ENCODE results near the gene RAP1GAP2.
"Not testable (repeated sequence)": the region's sequence is repeated elsewhere in the genome, so short reads cannot be mapped to it uniquely, and the experiment has no call there.

Gene RAP1GAP2

DNA sequence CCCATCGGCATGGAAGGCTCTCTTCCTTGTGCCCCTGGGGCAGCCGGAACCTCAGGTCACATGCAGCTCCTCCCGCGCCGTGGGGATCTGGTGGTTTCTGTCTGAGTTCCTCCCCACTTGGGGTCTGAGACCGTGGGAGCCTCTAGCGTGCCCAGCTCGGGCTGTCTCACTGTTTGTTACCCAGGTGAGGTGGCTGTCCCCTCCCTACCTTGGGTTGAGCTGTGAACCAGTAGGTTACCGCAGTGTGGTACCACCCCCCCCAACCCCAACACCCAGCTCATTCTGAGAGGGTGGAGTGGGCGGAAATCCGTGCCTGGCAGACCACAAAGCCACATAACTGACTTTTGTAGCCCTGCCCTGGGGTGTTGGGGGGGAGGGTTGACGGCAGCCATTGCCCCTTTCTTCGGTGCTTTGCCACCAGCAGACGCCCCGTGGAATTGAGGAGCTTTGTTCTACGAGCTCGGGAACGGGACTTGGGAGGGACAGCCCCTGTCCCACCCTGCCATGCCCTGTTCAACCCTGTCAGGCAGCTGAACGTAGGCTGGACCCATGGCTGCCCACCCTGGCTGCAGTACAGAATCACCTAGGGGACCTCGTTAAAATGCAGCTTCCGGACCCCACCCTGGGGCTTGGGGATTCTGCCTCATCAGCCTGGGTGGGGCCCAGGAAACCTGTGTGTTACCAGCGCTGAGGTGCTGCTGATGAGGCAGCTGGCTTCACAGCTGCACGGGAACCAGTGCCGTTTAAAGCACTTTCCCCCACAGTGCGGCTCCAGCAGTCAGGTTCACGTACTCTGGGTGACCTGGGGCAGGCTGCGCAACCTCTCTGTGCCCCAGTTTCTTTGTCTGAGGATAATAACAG is 18.5 kb downstream of the RAP1GAP2 start:
- DNase-seq (ENCODE audit: low spot score): peak; percentile 83

DNA sequence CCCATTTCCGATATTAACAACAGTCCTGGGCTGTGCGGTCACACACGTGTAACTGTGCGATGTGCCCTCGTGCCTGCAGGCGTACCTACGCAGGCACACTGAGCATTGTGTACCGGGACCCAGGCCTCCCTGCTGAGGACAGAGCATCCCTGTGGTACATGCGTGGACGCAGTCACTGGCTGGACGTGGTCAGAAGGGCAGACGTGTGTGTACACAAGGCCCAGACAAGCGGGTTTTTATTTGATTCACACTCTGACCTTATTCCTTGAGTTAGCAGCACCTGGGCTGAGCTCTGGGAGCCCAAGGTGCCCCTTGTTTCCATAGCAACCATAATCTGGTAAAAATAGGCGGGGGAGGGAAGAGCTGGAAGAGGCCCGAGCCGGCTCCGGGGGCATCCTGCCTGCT is 19.5 kb downstream of the RAP1GAP2 start:
- no peak for DNase-seq (ENCODE audit: low spot score)

DNA sequence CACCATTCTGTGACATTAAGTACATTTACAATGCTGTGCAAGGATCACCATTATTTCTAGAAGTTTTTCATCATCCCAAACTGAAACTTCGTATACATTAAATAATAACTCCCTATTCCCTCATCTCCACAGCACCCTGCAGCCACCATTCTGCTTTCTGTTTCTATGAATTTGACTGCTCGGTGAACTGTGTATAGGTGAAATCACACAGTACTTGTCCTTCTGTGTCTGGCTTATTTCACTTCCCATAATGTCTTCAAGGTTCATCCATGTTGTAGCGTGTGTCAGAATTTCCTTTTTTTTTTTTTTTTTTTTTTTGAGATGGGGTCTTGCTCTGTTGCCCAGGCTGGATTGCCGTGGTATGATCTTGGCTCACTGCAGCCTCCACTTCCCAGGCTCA is 20.4 kb downstream of the RAP1GAP2 start:
- no peak for DNase-seq (ENCODE audit: low spot score)

DNA sequence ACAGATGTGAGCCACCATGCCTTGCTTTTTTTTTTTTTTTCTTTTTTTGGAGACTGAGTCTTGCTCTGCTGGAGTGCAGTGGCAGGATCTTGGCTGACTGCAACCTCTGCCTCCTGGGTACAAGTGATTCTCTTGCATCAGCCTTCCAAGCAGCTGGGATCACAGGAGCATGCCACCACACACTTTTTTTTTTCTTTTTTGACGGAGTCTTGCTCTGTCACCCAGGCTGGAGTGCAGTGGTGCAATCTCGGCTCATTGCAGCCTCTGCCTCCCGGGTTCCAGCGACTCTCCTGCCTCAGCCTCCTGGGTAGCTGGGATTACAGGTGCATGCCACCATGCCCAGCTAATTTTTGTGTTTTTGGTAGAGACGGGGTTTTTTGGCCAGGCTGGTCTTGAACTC is 23.1 kb downstream of the RAP1GAP2 start:
- DNase-seq (ENCODE audit: low spot score): not testable (repeated sequence)

DNA sequence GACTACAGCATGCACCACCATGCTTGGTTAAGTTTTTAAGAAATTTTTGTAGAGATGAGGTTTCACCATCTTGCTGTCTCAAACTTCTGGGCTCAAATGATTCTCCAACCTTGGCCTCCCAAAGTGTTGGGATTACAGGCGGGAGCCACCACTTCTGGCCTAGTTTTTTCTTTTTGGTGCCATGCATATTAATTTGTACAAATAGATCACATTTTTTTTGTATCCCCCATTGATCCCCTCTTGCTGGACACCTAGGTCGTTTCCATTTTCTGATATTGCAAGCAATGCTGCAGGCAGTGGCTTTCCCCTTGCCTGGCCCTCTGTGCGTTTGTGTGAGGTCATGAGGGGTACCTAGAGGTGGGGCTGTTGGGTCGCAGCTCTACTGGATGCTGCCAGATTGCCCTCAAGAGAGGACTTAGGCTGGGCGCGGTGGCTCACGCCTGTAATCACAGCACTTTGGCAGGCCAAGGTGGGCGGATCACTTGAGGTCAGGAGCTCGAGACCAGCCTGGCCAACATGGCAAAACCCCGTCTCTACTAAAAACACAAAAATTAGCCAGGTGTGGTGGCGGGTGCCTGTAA is 23.8 kb downstream of the RAP1GAP2 start:
- no peak for DNase-seq (ENCODE audit: low spot score)

DNA sequence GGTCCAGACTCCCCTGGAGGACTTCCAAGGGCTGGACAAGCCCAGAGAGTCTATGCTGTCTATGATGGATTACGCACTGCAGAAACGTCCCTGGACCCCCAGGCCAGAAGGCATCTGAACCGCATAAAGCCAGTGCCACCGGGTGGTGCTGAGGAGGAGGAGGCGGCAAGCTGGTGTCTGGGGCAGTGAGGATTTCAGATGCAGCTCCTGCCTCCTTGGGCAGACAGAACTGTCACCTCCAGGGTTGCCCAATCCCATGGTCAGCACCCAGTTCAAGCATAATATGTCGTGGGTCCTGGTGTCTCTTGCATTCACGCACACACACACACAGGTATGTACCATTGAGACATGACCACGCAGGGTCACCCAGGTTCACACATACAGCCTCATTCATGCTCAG is 25.6 kb downstream of the RAP1GAP2 start:
- no peak for DNase-seq (ENCODE audit: low spot score)

DNA sequence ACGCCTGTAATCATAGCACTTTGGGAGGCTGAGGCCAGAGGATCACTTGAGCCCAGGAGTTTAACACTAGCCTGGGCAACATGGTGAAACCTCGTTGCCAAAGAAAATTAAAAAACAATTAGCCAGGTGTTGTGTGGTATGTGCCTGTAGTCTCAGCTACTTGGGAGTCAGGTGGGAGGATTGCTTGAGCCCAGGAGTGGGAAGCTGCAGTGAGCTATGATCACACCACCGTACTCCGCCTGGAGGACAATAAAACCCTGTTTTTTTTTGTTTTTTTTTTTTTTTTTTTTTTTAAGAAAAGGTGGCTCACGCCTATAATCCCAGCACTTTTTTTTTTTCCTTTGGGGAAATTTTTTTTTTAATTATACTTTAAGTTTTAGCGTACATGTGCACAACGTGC is 26.1 kb downstream of the RAP1GAP2 start:
- DNase-seq (ENCODE audit: low spot score): no peak

DNA sequence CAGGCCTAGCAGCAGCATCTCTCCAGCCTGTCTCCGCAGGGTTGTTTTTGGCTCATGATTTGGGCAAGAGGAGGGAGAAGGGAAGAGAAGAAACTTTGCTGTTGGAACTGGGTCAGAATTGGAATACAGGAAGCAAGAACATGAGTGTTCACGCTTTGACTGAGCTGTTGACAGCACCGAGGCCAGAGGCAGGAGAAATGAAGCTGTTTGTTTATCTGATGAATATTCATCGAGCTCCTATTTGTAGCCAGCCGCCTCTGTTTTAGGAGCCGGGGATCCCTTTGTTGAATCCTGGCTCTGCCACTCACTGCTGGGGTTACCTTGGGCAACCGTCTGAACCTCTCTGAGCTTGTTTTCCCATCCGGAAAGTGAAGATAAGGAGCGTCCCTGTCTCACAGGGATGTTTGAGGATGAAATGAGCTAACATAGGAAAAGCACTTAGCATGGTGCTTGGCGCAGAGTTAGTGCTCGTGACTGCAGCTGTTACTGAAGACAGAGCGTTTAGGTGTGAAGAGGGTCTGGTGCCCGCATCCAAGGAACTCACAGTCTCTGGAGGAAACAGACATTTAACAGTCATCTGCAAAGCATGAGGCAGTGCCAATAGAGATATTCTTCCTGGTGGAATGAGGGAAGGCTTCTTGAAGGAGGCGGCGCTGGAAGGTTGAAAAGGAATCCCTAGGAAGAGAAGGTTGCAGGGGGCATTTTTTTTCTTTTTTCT is 29.2 kb downstream of the RAP1GAP2 start:
- DNase-seq (ENCODE audit: low spot score): no peak

DNA sequence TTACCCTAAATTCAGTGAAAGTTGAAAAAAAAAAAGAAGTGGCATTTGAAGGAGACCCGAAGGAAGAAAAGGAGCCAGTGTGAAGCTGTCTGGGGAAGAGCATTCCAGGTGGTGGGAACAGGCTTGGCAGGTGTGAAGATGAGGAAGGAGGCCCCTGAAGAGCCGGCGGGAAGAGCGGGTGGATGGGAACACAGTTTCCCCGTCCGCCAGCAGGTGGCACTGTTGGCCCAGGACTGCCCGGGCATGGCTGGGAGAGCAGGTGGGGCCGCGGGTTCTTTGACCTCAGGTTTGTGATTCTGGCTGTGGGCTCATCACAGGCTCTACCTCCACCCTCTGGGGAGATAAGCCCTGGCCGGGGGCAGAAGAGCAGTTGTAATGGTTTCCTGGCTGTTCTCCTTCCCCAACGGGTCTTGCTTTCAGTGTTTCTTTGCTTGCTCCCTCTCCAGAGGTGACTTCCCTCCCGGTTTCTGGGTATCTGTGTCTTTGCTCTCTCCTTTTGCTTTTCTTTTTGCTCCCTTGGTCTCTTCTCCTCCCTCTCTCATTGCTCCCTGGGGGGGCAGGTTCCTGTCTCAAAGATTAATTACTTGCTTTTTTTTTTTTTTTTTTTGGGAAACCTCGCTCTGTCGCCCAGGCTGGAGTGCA is 32.3 kb downstream of the RAP1GAP2 start:
- DNase-seq (ENCODE audit: low spot score): peak; percentile 72

DNA sequence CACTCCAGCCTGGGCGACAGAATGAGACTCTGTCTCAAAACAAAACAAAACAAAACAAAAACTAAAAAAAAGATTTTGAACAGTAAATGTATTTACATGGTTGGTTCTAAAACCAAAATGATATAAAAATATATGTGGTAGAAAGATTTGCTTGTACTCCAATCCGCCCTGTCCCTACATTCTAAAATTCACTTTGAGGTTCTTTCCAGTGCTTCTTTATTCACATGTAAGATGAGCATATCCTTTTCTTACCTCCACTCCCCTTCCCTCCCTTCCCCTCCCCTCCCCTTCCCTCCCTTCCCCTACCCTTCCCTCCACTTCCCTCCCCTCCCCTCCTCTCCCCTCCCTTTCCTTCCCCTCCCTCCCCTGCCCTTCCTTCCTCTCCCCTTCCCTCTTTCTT is 34.4 kb downstream of the RAP1GAP2 start:
- DNase-seq (ENCODE audit: low spot score): no peak

DNA sequence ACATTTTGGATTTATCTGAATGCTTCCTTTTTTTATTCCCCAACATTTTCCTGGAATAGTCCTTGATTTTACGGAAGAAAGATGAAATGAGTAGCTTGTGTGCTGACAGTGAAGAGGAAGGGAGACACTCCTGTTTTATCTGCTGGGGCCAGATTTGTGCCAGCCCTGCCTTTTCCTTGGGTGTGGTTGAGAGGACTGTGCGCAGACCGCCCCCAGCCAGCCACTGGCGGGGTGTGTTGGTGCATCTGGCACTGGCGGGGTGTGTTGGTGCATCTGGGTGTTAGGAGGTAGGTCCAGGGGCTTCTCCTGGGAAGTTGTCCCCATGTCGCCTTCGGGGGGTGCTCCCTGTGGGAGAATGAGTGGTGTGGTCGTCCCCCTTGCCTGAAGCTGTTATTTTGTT is 39.5 kb downstream of the RAP1GAP2 start:
- DNase-seq (ENCODE audit: low spot score): no peak

DNA sequence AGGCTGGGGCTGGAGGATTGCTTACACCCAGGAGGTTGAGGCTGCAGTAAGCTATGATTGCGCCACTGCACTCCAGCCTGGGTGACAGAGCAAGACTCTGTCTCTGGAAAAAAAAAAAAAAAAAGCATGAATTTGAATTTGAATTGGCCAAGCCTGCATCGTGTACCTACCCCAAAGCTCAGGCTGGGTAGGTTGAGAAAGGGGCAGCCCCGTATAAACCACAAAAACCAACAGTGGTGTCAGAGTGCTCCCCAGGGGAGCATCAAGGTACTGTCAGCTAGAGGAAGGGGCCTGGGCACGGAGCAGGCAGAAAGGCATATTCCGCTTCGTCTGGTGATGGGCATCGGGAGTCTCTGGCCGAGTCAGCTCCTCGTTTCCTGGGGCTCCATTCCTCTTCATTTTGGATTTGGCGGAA is 40.9 kb downstream of the RAP1GAP2 start:
- DNase-seq (ENCODE audit: low spot score): no peak

DNA sequence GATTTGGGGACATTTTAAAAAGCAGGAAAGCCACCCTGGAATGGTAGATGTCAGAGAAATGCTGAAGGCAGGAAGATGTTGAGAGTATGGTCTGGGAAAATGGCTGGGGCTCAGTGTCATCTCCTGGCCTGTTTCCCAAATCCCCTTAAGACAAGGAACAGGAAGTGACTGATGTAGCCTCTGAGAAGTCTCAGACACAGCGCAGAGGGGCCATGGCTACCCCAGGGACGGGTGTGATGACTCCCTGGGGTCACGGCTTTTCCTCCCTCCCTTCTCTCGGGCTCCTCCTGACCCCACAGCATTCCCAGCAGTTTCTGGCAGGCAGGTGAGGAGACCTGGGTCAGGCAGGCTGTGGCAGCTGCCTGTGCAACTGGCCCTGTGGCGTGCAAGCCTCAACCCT is 45.4 kb downstream of the RAP1GAP2 start:
- no peak for DNase-seq (ENCODE audit: low spot score)

DNA sequence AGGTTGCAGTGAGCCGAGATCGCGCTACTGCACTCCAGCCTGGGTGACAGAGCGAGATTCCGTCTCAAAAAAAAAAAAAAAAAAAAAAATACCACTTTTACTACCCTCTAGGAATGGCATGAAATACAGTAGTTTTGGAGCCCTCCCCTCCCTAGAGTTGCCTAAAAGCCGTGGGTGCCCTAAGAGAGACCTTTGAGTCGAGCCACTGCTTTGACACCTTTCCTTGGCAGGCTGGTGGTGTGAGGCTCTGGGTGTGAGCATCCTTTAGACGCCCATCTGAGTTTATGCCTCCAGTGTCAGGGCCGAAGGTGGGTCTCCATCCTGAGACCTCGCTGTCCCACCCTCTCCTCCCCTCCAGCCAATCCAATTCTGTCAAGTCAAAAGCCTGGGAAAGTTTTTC is 46.2 kb downstream of the RAP1GAP2 start:
- no peak for DNase-seq (ENCODE audit: low spot score)

DNA sequence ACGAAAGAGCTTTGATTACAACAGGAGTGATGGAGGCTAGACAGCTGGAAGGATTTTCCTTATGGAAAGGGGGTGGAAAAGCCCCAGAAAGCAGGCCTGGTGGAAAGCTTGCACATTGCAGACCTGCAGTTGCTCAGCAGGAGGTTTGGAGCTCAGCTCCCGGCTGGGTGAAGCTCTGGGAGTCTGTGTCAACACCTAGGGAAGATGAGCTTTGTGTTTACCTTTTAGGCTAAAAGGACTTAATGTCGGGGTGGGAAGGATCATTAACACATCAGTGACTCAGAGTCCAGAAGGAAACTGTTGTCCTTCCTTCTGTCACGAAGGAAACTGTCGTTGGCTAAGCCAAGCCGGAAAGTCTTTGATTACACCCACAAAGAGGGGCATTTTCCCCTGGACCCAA is 48.2 kb downstream of the RAP1GAP2 start:
- no peak for DNase-seq (ENCODE audit: low spot score)

DNA sequence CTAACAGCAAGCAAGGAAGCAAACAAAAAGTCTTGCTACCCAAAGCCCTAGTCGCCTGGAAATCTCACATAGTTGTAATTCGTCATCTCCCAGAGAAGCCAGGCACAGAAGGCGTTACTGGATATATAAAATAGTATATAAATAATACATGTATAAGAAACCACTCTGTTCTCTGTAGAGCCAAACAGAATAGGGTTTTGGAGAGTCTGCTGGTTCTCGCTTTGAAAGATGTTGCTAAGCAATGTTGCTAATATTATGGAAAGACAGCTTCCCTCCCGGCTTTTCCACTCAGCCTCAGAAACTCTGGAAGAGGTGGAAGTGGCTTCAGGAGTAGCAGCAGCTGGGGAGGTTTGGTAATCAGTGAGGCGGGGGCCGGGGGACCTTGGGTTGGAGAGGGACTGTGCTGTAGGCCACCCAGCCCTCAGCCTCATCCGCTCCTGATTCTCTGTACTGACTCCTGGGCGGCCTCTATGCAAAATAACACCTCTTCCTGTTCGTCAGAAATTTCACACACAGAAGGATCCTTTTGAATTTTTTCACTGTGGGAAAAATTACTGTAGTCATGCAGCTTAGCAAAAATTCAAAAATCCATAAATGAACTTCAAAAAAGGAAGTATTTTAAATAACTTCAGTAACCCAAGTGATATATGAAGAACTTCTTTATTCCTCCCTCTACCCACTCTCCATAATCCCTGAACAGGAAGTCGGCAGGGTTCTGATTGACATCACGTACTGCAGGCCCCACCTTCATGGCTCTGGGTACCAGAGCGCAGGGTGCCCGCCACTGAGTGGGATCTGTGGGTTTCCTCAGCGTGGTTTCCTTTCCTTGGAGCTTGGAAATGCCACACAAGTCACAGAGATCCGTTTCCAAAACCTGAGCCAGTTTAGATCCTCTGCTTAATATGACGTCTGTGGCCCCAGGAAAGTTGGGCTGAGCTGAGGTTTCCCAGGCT is 51.4 kb downstream of the RAP1GAP2 start:
- DNase-seq (ENCODE audit: low spot score): no peak

DNA sequence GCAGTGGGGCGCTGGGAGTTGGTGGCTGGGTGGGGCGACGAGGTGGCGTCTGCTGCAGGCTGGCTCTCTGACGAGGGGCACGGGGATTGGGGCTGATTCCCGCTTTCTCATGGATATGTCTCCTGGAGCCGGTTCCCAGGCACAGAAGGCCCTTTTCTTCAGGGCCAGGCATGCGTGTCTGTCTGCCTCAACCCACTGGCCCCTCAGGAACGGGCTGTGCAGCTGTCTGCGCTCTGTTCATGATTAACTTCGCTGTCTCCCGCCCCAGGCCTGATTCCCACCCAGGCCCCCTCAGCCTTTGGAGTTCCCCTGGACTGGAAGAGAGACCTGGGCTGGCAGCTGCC is 53.1 kb downstream of the RAP1GAP2 start:
- no peak for DNase-seq (ENCODE audit: low spot score)

DNA sequence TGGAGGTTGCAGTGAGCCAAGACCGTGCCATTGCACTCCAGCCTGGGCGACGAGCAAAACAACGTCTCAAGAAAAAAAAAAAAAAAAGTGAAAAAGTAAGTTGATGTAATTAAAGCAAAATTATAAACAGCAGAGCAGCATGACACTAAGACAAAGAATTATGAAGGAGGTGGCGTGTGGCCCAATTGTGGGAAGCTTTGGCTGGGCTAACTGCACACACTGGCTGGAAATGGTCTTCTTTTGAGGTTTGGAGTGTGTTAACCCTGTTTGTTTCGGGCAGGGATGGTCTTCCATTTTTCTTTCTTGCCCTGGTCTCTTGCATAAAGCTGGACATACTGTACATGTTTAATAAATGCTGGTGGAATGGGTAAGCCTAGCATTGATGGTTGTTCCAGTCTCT is 54.8 kb downstream of the RAP1GAP2 start:
- DNase-seq (ENCODE audit: low spot score): no peak

DNA sequence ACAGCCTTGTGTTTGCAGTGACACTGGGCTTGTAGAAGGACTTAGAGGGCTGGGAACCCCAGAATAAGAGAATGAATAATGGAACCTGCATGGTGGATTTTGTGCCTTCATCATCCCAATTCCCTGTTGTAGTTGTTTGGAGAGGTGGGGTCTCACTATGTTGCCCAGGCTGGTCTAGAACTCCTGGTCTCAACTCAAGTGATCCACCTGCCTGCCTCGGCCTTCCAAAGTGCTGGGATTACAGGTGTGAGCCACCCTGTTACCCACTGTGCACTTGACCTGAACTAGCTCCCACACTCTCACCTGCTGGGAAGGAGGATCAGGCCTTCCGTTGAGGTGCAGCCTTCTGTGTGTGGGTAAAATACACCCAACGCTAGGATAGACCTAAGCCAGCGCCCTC is 55.4 kb downstream of the RAP1GAP2 start:
- DNase-seq (ENCODE audit: low spot score): no peak

DNA sequence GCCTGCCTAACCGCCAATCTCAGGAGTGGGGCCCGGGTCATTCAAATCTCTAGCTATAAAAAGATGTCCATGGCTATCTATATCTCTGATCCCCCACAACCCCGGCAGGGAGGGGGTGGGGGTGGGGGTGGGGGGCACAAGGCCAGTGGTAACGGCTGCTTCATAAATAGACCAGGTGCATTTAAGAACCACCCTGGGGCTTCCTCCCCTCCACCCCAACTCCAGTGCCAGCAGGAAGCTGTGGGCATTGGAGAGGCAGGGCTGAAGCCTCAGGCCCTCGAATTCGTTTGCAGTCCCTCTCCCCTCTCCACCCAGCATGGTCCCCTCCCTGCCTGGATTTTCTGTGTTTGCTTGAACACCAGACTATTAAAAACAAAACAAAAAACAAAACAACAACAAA is 56.0 kb downstream of the RAP1GAP2 start:
- DNase-seq (ENCODE audit: low spot score): no peak

DNA sequence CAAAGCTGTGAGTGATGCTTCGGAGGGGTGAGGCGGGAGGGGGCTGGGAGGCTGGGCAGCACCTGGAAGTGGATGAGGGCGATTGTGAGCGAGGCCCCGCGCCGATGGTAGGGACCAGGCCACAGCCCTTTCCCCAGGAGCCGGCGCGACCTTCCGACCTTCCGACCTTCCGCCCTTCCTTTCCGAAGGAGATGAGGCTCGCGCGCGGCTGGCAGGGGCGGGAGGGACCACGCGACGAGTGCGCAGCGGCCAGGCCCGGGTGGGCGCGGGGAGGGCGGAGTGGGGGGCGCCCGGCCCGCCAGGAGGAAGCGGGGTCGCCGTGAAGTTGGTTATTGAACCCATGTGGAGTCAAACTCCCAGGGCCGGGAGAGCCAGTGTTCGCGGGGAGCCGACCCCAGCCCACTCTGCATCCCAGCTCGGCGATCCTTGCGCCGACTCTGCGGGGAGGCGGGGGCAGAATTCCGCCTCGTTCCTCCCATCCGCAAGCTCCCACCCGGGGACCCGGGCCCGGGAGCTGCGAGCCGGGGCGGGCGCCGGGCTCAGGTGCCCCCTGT is 56.6 kb downstream of the RAP1GAP2 start:
- DNase-seq (ENCODE audit: low spot score): no peak
